ENCODE results near the gene VWA1. TPM values are rescaled to one million over a fixed set of nuclear protein-coding genes. Genes with fewer than 3 reads are reported as not detected.
"Not testable (repeated sequence)": the region's sequence is repeated elsewhere in the genome, so short reads cannot be mapped to it uniquely, and the experiment has no call there.

Gene VWA1
- total RNA-seq, 1 experiment from 2014 or later, result 35.5 TPM

DNA sequence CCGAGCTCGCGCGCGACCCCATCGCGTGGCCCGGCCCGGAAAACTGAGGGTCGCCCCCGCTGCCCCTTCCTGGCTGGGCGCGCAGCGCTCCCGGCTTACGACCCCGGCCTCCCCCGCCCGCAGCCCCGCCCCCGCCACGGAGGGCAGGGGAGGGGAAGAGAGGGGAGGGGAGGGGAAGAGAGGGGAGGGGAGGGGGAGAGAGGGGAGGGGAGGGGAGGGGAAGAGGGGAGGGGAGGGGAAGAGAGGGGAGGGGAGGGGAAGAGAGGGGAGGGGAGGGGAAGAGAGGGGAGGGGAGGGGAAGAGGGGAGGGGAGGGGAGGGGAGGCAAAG, 7.7 kb upstream of the VWA1 start (continued):
- TF ChIP-seq, protein P1, sequence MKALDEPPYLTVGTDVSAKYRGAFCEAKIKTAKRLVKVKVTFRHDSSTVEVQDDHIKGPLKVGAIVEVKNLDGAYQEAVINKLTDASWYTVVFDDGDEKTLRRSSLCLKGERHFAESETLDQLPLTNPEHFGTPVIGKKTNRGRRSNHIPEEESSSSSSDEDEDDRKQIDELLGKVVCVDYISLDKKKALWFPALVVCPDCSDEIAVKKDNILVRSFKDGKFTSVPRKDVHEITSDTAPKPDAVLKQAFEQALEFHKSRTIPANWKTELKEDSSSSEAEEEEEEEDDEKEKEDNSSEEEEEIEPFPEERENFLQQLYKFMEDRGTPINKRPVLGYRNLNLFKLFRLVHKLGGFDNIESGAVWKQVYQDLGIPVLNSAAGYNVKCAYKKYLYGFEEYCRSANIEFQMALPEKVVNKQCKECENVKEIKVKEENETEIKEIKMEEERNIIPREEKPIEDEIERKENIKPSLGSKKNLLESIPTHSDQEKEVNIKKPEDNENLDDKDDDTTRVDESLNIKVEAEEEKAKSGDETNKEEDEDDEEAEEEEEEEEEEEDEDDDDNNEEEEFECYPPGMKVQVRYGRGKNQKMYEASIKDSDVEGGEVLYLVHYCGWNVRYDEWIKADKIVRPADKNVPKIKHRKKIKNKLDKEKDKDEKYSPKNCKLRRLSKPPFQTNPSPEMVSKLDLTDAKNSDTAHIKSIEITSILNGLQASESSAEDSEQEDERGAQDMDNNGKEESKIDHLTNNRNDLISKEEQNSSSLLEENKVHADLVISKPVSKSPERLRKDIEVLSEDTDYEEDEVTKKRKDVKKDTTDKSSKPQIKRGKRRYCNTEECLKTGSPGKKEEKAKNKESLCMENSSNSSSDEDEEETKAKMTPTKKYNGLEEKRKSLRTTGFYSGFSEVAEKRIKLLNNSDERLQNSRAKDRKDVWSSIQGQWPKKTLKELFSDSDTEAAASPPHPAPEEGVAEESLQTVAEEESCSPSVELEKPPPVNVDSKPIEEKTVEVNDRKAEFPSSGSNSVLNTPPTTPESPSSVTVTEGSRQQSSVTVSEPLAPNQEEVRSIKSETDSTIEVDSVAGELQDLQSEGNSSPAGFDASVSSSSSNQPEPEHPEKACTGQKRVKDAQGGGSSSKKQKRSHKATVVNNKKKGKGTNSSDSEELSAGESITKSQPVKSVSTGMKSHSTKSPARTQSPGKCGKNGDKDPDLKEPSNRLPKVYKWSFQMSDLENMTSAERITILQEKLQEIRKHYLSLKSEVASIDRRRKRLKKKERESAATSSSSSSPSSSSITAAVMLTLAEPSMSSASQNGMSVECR (CRISPR knock-in tag; IDR thresholded peaks at IDR 0.05; ENCODE audit: borderline replicate concordance), result no peak
- TF ChIP-seq ATF1 (CRISPR knock-in tag; IDR thresholded peaks at IDR 0.05), result no peak
- TF ChIP-seq, protein P2, sequence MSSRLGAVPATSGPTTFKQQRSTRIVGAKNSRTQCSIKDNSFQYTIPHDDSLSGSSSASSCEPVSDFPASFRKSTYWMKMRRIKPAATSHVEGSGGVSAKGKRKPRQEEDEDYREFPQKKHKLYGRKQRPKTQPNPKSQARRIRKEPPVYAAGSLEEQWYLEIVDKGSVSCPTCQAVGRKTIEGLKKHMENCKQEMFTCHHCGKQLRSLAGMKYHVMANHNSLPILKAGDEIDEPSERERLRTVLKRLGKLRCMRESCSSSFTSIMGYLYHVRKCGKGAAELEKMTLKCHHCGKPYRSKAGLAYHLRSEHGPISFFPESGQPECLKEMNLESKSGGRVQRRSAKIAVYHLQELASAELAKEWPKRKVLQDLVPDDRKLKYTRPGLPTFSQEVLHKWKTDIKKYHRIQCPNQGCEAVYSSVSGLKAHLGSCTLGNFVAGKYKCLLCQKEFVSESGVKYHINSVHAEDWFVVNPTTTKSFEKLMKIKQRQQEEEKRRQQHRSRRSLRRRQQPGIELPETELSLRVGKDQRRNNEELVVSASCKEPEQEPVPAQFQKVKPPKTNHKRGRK (CRISPR knock-in tag; IDR thresholded peaks at IDR 0.05; ENCODE audit: borderline replicate concordance), result no peak
- TF ChIP-seq JUN (CRISPR knock-in tag; IDR thresholded peaks at IDR 0.05), result no peak
- TF ChIP-seq ZNF671 (CRISPR knock-in tag; IDR thresholded peaks at IDR 0.05), result no peak
- no peak for TF ChIP-seq ZNF121 (CRISPR knock-in tag; IDR thresholded peaks at IDR 0.05)

DNA sequence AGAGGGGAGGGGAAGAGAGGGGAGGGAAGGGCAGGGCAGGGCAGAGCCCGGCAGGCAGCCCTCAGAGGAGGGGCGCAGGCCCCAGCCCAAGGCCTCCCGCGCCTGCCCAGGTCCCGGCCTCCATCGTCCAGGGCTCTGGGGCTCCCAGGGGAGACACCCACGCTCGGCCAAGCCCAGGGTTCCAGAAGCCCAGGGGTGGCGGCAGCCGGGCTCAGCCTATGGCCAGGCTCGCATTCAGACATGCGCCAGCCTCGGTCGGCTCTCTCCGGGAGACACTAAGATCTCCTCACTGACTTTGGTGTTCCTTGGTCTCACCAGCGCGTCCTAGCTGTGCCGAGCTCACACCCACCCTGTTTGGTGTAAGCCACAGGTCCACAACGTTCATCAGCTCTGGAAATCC, 7.3 kb upstream of the VWA1 start:
- Mint-ChIP-seq H3K4me3 (peak overlapping the region; percentile 54), H3K9me3 (no peaks in the 10 kb centered on the region), H3K36me3 (no peaks in the 10 kb centered on the region), H3K27ac (peak overlapping the region; percentile 13; the same call in 1 of the 2 replicates), H3K4me1 (peaks cover 35% of the 10 kb centered on the region), H3K27me3 (ENCODE audit: low read depth) (no peaks in the 10 kb centered on the region)
- TF ChIP-seq ETV6 (CRISPR knock-in tag; IDR thresholded peaks at IDR 0.05), result no peak
- TF ChIP-seq, protein P3, sequence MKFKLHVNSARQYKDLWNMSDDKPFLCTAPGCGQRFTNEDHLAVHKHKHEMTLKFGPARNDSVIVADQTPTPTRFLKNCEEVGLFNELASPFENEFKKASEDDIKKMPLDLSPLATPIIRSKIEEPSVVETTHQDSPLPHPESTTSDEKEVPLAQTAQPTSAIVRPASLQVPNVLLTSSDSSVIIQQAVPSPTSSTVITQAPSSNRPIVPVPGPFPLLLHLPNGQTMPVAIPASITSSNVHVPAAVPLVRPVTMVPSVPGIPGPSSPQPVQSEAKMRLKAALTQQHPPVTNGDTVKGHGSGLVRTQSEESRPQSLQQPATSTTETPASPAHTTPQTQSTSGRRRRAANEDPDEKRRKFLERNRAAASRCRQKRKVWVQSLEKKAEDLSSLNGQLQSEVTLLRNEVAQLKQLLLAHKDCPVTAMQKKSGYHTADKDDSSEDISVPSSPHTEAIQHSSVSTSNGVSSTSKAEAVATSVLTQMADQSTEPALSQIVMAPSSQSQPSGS (CRISPR knock-in tag; IDR thresholded peaks at IDR 0.05; ENCODE audit: borderline replicate concordance, low read depth), result no peak
- TF ChIP-seq SOX15 (CRISPR knock-in tag; IDR thresholded peaks at IDR 0.05), result no peak
- no peak for TF ChIP-seq FOXJ3 (CRISPR knock-in tag; IDR thresholded peaks at IDR 0.05; ENCODE audit: borderline replicate concordance)
- no peak for TF ChIP-seq CREB1 (CRISPR knock-in tag; IDR thresholded peaks at IDR 0.05)
- TF ChIP-seq, protein P4, sequence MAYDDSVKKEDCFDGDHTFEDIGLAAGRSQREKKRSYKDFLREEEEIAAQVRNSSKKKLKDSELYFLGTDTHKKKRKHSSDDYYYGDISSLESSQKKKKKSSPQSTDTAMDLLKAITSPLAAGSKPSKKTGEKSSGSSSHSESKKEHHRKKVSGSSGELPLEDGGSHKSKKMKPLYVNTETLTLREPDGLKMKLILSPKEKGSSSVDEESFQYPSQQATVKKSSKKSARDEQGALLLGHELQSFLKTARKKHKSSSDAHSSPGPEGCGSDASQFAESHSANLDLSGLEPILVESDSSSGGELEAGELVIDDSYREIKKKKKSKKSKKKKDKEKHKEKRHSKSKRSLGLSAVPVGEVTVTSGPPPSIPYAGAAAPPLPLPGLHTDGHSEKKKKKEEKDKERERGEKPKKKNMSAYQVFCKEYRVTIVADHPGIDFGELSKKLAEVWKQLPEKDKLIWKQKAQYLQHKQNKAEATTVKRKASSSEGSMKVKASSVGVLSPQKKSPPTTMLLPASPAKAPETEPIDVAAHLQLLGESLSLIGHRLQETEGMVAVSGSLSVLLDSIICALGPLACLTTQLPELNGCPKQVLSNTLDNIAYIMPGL (CRISPR knock-in tag; IDR thresholded peaks at IDR 0.05), result no peak
- TF ChIP-seq, protein P5, sequence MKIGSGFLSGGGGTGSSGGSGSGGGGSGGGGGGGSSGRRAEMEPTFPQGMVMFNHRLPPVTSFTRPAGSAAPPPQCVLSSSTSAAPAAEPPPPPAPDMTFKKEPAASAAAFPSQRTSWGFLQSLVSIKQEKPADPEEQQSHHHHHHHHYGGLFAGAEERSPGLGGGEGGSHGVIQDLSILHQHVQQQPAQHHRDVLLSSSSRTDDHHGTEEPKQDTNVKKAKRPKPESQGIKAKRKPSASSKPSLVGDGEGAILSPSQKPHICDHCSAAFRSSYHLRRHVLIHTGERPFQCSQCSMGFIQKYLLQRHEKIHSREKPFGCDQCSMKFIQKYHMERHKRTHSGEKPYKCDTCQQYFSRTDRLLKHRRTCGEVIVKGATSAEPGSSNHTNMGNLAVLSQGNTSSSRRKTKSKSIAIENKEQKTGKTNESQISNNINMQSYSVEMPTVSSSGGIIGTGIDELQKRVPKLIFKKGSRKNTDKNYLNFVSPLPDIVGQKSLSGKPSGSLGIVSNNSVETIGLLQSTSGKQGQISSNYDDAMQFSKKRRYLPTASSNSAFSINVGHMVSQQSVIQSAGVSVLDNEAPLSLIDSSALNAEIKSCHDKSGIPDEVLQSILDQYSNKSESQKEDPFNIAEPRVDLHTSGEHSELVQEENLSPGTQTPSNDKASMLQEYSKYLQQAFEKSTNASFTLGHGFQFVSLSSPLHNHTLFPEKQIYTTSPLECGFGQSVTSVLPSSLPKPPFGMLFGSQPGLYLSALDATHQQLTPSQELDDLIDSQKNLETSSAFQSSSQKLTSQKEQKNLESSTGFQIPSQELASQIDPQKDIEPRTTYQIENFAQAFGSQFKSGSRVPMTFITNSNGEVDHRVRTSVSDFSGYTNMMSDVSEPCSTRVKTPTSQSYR (CRISPR knock-in tag; IDR thresholded peaks at IDR 0.05), result no peak
- TF ChIP-seq, protein P6, sequence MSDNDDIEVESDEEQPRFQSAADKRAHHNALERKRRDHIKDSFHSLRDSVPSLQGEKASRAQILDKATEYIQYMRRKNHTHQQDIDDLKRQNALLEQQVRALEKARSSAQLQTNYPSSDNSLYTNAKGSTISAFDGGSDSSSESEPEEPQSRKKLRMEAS (CRISPR knock-in tag; IDR thresholded peaks at IDR 0.05), result no peak
- TF ChIP-seq, protein P7, sequence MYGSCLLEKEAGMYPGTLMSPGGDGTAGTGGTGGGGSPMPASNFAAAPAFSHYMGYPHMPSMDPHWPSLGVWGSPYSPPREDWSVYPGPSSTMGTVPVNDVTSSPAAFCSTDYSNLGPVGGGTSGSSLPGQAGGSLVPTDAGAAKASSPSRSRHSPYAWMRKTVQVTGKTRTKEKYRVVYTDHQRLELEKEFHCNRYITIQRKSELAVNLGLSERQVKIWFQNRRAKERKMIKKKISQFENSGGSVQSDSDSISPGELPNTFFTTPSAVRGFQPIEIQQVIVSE (CRISPR knock-in tag; IDR thresholded peaks at IDR 0.05; ENCODE audit: borderline replicate concordance), result no peak
- DNase-seq (ENCODE audit: low spot score), result no peak
- no peak for ATAC-seq
- CTCF ChIA-PET, result interaction anchor here (1.2 to 1.4 kb wide), 2 partner anchors 13 to 26 kb away, joined by 3 to 4 read pairs; no protein-coding TSS in a partner anchor
- POLR2A ChIA-PET, result interaction anchor here (0.9 kb wide), 1 partner anchor 29 kb away, joined by 3 read pairs; the partner anchor contains the start of gene CCNL2

DNA sequence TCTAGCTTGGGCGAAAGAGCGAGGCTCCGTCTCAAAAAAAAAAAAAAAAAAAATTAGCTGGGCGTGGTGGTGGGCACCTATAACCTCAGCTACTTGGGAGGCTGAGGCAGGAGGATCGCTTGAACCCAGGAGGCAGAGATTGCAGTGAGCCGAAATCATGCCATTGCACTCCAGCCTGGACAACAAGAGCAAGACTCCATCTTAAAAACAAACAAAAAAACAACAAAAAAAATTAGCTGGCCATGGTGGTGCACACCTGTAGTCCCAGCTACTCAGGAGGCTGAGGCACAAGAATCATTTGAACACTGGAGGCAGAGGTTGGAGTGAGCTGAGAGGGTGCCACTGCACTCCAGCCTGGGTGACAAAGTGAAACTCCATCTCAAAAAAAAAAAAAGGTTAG, 6.5 kb upstream of the VWA1 start:
- POLR2A ChIA-PET, result interaction anchor here (0.7 to 0.9 kb wide), 2 partner anchors 29 to 41 kb away, joined by 3 to 4 read pairs; partner anchors contain the start of gene CCNL2
- H3K9me3 Mint-ChIP-seq; H3K27ac Mint-ChIP-seq; H3K36me3 Mint-ChIP-seq; H3K27me3 Mint-ChIP-seq (ENCODE audit: low read depth); ATAC-seq; DNase-seq (ENCODE audit: low spot score): not testable (repeated sequence)
- CTCF ChIA-PET, result interaction anchor here (0.7 to 1.4 kb wide), 3 partner anchors 9 to 27 kb away, joined by 3 to 4 read pairs (median 3); no protein-coding TSS in a partner anchor
- H3K4me3 Mint-ChIP-seq, result peak overlapping the region; percentile 3; the same call in 1 of the 2 replicates
- H3K4me1 Mint-ChIP-seq, result peaks cover 37% of the 10 kb centered on the region
